ENCODE data around the gene RTL10. TPM values are rescaled to one million over a fixed set of nuclear protein-coding genes. Genes with fewer than 3 reads are reported as not detected.

The RTL10 gene
- total and polyA plus RNA-seq, 9 donors, result 7.1 to 54.3 (median 15.3) TPM

DNA sequence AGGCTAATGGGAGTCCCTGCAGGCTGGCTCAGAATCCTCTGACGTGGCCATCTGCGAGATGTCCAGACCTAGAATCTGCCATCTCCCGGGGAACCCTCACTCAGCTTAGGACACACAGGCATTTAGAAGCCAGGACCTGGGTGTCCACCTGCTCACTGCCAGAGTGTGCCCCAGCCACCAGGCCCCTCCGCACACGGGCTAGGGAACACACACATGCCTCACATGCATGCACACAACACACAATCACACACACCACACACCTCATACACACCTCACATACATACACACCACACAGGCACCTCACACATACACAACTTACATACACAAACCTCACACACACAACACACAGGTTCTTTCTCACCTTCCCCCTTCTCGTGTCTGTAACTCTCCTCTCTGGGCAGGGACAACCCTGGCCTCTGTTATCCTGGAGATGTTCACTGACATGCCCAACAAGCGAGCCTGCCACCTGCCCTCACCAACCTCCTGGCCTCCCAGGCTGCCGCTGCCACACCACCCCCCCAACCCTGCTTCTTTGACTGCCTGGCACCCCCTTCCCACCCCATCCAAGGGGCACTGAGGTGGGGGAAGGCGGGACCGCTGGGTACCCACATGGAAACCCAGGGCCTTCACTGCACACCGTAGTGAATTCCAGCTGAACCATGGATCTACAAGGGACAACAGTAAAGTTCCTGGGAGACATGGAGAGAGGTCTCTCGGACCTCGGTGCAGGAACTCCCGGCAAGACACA, 38.1 kb downstream of the RTL10 start:
- Histone ChIP-seq H3K4me3 (no peak overlapping the region), H3K9me3 (no peaks in the 10 kb centered on the region), H3K27ac (no peak overlapping the region), H3K27me3 (no peaks in the 10 kb centered on the region), H3K4me1 (ENCODE audit: insufficient read depth) (peaks cover under 1% of the 10 kb centered on the region), H3K36me3 (no peaks in the 10 kb centered on the region)
- 94 to 97% (median 96%) methylated on average over 14 of the region's 14 CpGs for WGBS, 3 donors
- intact Hi-C loops (cut with DNase I), result no loop called here
- no peak for DNase-seq
- TF ChIP-seq POLR2A (IDR thresholded peaks at IDR 0.05) (no peak), EP300 (IDR thresholded peaks at IDR 0.05) (no peak)
- TF ChIP-seq, protein P1, sequence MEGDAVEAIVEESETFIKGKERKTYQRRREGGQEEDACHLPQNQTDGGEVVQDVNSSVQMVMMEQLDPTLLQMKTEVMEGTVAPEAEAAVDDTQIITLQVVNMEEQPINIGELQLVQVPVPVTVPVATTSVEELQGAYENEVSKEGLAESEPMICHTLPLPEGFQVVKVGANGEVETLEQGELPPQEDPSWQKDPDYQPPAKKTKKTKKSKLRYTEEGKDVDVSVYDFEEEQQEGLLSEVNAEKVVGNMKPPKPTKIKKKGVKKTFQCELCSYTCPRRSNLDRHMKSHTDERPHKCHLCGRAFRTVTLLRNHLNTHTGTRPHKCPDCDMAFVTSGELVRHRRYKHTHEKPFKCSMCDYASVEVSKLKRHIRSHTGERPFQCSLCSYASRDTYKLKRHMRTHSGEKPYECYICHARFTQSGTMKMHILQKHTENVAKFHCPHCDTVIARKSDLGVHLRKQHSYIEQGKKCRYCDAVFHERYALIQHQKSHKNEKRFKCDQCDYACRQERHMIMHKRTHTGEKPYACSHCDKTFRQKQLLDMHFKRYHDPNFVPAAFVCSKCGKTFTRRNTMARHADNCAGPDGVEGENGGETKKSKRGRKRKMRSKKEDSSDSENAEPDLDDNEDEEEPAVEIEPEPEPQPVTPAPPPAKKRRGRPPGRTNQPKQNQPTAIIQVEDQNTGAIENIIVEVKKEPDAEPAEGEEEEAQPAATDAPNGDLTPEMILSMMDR (IDR thresholded peaks at IDR 0.05), result no peak

DNA sequence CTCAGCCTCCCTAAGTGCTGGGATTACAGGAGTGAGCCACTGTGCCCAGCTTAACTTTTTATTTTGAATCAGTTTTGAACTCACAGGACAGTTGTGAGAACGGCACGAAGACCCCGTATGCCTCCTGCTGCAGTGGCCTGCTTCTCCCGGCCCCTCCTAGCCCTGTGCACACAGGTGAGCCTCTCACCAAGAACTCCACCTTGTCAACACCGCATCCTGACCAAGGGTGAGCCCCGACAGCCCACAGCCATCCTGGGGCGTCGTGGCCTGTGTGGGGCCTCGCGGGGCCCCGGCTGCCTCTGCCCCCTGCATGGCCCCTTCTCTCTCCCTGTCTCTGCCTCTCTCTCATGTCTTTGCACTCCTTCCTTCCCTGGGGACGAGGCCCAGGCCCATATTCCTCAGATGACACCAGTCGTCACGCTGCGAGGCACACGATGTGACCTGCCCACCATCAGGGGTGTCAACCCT, 38.8 kb downstream of the RTL10 start:
- WGBS, 3 donors, result 92 to 94% (median 93%) methylated on average over 16 of the region's 16 CpGs
- Histone ChIP-seq H3K27ac (no peak overlapping the region), H3K36me3 (no peaks in the 10 kb centered on the region), H3K27me3 (no peaks in the 10 kb centered on the region), H3K9me3 (no peaks in the 10 kb centered on the region), H3K4me1 (ENCODE audit: insufficient read depth) (peaks cover 6% of the 10 kb centered on the region), H3K4me3 (no peak overlapping the region)
- DNase-seq, result peak in 1 of 5 donors; percentile 7
- intact Hi-C loops (cut with DNase I), result no loop called here
- no peak for TF ChIP-seq EP300 (IDR thresholded peaks at IDR 0.05)
- TF ChIP-seq, protein P1 (IDR thresholded peaks at IDR 0.05), result no peak
- no peak for TF ChIP-seq POLR2A (IDR thresholded peaks at IDR 0.05)

DNA sequence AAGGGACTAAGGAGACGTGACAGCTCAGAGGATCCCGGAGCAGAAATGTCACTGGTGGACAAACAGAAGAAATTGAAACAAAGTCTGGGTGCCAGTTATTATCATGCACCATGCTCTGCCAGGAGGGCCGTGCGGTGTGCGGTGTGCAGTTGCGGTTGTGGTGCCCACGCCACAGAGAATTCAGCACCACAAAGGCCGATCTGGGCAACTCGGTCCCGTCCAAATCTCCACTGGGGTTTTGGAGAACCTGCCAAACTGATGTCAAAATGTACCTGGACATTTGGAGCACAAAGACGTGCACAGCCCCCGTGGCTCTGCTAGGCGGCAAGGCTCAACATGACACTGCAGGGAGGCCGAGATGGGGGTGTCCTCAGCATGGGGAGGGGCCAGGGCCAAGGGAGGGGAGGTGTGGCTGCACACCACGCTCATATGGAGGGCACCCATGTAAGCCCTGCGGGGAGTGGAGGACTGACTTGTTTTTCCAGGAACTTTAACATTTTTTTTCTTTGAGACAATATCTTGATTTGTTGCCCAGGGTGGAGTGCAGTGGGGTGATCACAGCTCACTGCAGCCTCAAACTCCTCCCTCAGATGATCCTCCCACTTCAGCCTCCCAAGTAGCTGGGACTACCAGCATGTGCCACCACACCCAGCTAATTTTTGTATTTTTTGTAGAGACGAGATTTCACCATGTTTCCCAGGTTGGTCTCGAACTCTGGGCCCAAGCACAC, 39.4 kb downstream of the RTL10 start:
- Histone ChIP-seq H3K27me3 (no peaks in the 10 kb centered on the region), H3K9me3 (no peaks in the 10 kb centered on the region), H3K4me1 (ENCODE audit: insufficient read depth) (peaks cover 8% of the 10 kb centered on the region), H3K4me3 (no peak overlapping the region), H3K27ac (no peak overlapping the region), H3K36me3 (no peaks in the 10 kb centered on the region)
- TF ChIP-seq POLR2A (IDR thresholded peaks at IDR 0.05), result no peak
- TF ChIP-seq, protein P1 (IDR thresholded peaks at IDR 0.05), result no peak
- no peak for TF ChIP-seq EP300 (IDR thresholded peaks at IDR 0.05)
- 93 to 96% (median 93%) methylated on average over 18 of the region's 18 CpGs for WGBS, 3 donors
- intact Hi-C loops (cut with DNase I), result no loop called here
- no peak for DNase-seq

DNA sequence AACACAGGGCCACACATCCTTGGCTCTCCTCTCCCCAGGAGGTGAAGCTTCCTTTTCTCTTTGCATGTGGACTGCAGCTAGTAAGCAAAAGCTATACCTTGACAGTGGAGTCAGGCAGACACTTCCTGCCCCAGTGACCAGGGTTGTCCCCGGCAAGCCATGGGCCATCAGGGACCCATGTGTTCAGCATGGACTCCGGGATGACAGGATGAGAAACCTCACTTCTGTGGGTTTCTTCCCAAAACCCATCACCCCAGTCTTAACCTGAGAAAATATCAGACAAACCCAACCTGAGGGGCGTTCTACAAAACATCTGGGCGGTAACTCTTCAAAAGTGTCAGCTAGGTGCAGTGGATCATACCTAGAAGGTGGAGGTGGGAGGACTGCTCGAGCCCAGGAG, 40.2 kb downstream of the RTL10 start:
- TF ChIP-seq EP300 (IDR thresholded peaks at IDR 0.05), result no peak
- no peak for TF ChIP-seq POLR2A (IDR thresholded peaks at IDR 0.05)
- TF ChIP-seq, protein P1 (IDR thresholded peaks at IDR 0.05), result no peak
- no peak overlapping the region for H3K4me3 ChIP-seq
- H3K4me1 ChIP-seq (ENCODE audit: insufficient read depth), result peaks cover 8% of the 10 kb centered on the region
- H3K36me3 ChIP-seq, result no peaks in the 10 kb centered on the region
- no peaks in the 10 kb centered on the region for H3K9me3 ChIP-seq
- no peak overlapping the region for H3K27ac ChIP-seq
- no peak for DNase-seq
- intact Hi-C loops (cut with DNase I), result no loop called here
- no peaks in the 10 kb centered on the region for H3K27me3 ChIP-seq
- WGBS, 3 donors, result 92 to 96% (median 96%) methylated on average over 5 of the region's 5 CpGs

Data from ovary (tissue), 9 donors.